HUES6 (cell line): ENCODE measurements around the gene CDH3.

ENCODE experiments used
- H3K27ac ChIP-seq: 2 replicates; pipeline ENCODE4 v1.7.0; 2013; ENCODE audit warnings: low read depth, mild to moderate bottlenecking, low read length, inconsistent platforms
- H3K27me3 ChIP-seq: 2 replicates; pipeline ENCODE4 v1.6.1; 2013; ENCODE audit warnings: low read length; ENCODE audit not compliant: control insufficient read depth, insufficient read depth
- H3K36me3 ChIP-seq: 2 replicates; pipeline ENCODE4 v1.6.1; 2013; ENCODE audit warnings: low read length; ENCODE audit not compliant: control insufficient read depth, insufficient read depth
- H3K4me1 ChIP-seq: 2 replicates; pipeline ENCODE4 v1.6.1; 2013; ENCODE audit warnings: low read length; ENCODE audit not compliant: control insufficient read depth, insufficient read depth
- H3K4me3 ChIP-seq: 2 replicates; pipeline ENCODE4 v1.5.1; 2013; ENCODE audit warnings: low read depth, low read length
- H3K9ac ChIP-seq: one replicate; pipeline ENCODE4 v1.6.1; 2013; ENCODE audit warnings: mild to moderate bottlenecking, low read length
- H3K9me3 ChIP-seq: 2 replicates; pipeline ENCODE4 v1.6.1; 2013; ENCODE audit warnings: low read depth, low read length; ENCODE audit not compliant: control insufficient read depth, insufficient read depth

CDH3 gene

DNA sequence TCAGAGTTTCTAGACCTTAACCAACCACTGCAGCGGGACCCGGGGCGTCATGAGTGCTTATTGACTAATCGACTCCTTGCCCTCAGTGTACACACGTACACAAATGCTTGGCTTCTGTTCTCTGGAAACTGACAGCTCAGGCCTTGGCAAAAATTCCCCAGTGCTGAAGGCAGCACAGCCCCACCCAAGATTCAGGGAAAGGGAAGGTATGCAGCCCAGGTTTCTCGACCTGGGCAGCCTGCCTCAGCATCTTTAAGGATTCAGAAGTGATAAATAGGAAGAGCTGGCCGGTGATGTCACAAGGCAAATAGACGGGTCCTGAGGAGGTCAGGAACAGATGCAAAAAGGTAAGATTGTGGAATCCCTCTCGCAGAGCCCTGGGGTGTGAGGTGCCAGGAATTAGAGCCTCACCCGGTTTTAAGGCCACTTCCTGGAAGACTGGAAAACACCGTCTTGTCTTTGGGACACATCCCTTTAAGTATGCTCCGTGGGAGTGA lies 9.0 kb upstream of the CDH3 start:
- Histone ChIP-seq H3K27me3 (no peaks in the 10 kb centered on the region), H3K9me3 (no peaks in the 10 kb centered on the region), H3K27ac (no peak overlapping the region), H3K4me1 (peaks cover 6% of the 10 kb centered on the region), H3K4me3 (no peak overlapping the region), H3K36me3 (no peaks in the 10 kb centered on the region), H3K9ac (no peak overlapping the region)

- no peak overlapping the region for H3K9ac ChIP-seq
- H3K4me3 ChIP-seq: no peak overlapping the region
- no peaks in the 10 kb centered on the region for H3K36me3 ChIP-seq
- peaks cover 10% of the 10 kb centered on the region for H3K4me1 ChIP-seq
- no peaks in the 10 kb centered on the region for H3K27me3 ChIP-seq
- H3K27ac ChIP-seq: no peak overlapping the region
- no peaks in the 10 kb centered on the region for H3K9me3 ChIP-seq
Measured at GRCh38 chr16:68636818-68637217, 8.3 kb upstream of the CDH3 start.

DNA sequence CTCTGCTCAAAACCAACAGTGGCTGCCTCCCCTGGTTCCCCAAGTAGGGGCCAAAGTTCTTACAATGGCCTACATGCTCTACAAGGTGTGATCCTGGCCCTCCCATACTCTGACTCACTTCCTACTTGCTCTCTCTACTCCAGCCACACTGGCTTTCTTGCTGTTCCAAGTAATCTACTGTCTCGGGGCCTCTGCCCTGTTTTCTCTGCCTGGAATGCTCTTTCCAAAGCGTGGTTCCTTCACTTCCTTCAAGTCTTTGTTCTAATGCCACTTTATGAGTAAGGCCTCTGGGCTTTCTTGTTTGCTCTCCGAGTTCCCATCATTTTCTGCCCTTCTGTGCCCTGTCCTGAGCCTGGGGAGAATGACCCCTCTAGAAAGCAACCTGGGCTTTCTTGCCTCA lies 4.1 kb upstream of the CDH3 start:
- Histone ChIP-seq H3K27ac (no peak overlapping the region), H3K36me3 (no peaks in the 10 kb centered on the region), H3K9me3 (no peaks in the 10 kb centered on the region), H3K4me3 (0 out of 2 replicates have a peak overlapping the region, but pooled peaks have one; percentile 8), H3K9ac (no peak overlapping the region), H3K27me3 (peaks cover 6% of the 10 kb centered on the region; the same call in 1 of the 2 replicates), H3K4me1 (peaks cover 21% of the 10 kb centered on the region)

DNA sequence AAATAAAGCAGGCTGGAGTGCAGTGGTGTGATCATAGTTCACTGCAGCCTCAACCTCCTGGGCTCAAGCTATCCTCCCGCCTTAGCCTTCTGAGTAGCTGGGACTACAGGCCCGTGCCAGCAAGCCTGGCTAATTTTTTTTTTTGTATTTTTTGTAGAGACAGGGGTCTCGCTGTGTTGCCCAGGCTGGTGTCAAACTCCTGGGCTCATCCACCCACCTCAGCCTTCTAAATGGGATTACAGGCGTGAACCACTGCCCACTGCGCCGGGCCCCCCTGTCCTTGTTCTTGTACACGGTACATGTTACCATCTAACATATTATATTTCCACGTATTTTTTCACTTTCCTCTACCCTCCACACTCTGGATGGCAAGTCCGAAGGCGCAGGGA lies 3.1 kb upstream of the CDH3 start:
- Histone ChIP-seq H3K27me3 (peaks cover 6% of the 10 kb centered on the region; the same call in 1 of the 2 replicates), H3K9ac (no peak overlapping the region)

DNA sequence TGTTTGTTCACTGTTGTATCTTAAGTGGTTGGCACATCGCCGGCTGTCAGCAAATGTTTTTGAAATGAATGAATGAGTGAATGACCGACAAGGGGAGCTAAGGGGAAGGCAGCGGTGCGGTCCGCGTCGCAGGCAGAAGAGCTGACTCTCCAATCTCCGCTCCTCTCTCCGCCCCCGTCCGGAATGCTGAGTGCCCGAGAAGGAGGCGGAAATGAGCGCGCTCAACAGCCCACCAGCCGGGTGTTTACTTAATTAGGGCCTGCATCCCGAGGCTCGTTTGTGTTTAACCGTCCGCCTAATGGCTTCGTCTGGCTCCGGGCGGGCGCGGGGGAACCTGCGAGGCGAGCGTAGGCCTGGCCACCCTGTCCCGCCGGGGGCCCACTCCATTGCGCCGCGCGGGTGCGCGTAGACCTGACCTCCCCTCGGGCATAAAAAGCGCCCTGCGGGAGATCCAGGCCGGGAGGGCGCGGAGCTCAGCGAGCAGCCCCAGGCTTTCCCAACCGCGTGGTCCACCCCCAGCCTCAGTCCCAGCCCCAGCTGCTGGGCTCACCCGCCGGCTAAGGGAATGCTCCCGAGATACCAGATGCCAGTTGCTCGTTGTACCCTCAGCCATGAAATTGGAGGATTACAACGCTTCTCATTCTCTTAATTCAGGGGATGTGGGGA lies 2.5 kb upstream of the CDH3 start:
- Histone ChIP-seq H3K27me3 (peaks cover 6% of the 10 kb centered on the region; the same call in 1 of the 2 replicates), H3K9ac (peak overlapping the region; percentile 74), H3K4me3 (peak overlapping the region; percentile 53), H3K4me1 (peaks cover 32% of the 10 kb centered on the region), H3K36me3 (no peaks in the 10 kb centered on the region), H3K9me3 (no peaks in the 10 kb centered on the region), H3K27ac (peak overlapping the region; percentile 72; the same call in 1 of the 2 replicates)

More for the DNA sequence above, 3.1 kb upstream of the CDH3 start:
- H3K4me3 ChIP-seq: peak overlapping the region; percentile 53
- H3K36me3 ChIP-seq: no peaks in the 10 kb centered on the region
- H3K27ac ChIP-seq: no peak overlapping the region
- no peaks in the 10 kb centered on the region for H3K9me3 ChIP-seq
- peaks cover 27% of the 10 kb centered on the region for H3K4me1 ChIP-seq

GRCh38 chr16:68643227-68643626 lies 1.9 kb upstream of the CDH3 start:
- H3K36me3 ChIP-seq: peaks cover 3% of the 10 kb centered on the region; the same call in 1 of the 2 replicates
- peaks cover 34% of the 10 kb centered on the region for H3K4me1 ChIP-seq
- no peak overlapping the region for H3K27ac ChIP-seq
- H3K9ac ChIP-seq: no peak overlapping the region
- no peaks in the 10 kb centered on the region for H3K9me3 ChIP-seq
- peak overlapping the region; percentile 53 for H3K4me3 ChIP-seq
- H3K27me3 ChIP-seq: peaks cover 6% of the 10 kb centered on the region; the same call in 1 of the 2 replicates

DNA sequence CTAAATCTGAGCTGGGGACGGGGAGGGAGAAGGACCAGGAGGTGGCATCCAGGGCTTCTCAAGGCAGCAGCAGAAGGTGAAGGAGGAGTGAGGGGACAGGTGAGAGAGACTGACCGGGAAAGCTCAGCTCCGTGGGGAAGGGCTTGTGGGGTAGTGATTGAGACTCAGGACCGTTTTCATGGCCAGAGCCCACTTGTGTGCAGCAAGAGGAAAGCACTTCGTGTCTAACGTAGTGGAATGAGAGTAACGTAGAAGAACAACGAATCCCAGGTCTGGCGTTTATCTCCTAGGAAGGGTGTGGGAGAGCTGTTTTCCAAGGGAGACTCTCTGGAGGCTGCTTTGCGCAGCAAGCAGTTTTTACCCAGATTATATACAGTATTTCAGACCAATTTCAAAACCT lies 1.3 kb upstream of the CDH3 start:
- Histone ChIP-seq H3K4me1 (peaks cover 34% of the 10 kb centered on the region), H3K27me3 (peaks cover 6% of the 10 kb centered on the region; the same call in 1 of the 2 replicates), H3K9me3 (no peaks in the 10 kb centered on the region), H3K36me3 (peaks cover 3% of the 10 kb centered on the region; the same call in 1 of the 2 replicates), H3K27ac (no peak overlapping the region), H3K4me3 (peak overlapping the region; percentile 77), H3K9ac (no peak overlapping the region)

DNA sequence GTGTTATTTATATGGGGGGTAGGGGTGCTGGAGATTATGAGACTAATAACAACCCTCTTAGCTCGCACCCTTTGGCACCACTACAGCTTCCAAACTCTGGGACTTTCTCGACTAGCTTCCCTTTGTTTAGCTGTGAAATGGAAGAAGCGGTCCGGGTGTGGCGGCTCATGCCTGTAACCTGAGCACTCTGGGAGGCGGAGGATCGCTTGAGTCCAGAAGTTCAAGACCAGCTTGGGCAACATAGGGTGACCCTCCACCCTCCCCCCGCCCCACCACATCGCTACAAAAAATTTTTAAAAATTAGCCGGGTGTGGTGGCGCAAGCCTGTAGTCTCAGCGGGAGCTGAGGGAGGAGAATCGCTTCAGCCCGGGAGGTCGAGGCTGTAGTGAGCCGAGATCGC lies 814 bp upstream of the CDH3 start:
- peak overlapping the region; percentile 77 for H3K4me3 ChIP-seq
- H3K27me3 ChIP-seq: peaks cover 6% of the 10 kb centered on the region; the same call in 1 of the 2 replicates
- no peaks in the 10 kb centered on the region for H3K9me3 ChIP-seq
- H3K36me3 ChIP-seq: peaks cover 3% of the 10 kb centered on the region; the same call in 1 of the 2 replicates
- H3K4me1 ChIP-seq: peaks cover 34% of the 10 kb centered on the region
- H3K27ac ChIP-seq: no peak overlapping the region; the same call in 1 of the 2 replicates
- H3K9ac ChIP-seq: peak overlapping the region; percentile 90

DNA sequence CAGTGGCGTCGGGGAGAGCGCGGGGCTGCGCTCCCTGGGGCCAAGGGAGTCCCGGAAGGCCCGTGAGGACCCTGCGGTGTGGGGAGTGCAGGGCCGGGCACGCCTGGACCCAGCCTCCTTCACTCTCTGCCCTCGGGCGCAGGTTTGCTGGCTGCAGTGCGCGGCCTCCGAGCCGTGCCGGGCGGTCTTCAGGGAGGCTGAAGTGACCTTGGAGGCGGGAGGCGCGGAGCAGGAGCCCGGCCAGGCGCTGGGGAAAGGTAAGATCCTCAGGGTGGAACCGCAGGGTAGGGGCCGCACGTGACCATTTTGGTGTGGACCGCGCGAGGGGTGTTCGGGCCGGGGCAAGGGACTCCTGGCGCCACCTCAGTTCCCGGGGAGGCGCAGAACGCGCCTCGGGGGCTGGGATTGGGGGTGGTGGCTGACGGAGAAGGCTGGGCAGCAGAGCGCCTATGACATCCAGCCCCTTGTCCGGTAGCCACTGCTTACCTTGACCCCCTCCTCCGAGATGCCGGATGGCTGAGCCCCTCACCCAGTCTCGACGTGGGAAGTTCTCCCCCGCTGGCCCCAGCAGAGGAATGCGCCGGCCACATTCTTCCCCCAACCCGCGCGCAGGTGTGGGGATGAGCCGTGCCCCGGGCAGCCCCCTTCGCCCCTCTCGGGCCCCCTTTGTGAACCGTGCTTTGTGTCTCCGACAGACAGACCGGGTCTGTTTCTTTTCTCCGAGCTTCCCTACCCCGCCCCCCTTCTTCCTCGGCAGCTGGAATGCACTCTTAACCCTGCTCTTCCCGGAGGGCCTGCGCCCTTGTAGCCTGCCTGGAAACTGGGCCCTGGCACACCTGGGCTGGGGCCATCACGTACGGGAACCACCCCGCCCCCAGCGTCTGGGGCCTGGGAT lies 631 bp downstream of the CDH3 start:
- Histone ChIP-seq H3K27me3 (peaks cover 6% of the 10 kb centered on the region; the same call in 1 of the 2 replicates), H3K9ac (peak overlapping the region; percentile 90), H3K36me3 (peaks cover 3% of the 10 kb centered on the region; the same call in 1 of the 2 replicates), H3K9me3 (no peaks in the 10 kb centered on the region), H3K4me3 (peak overlapping the region; percentile 77), H3K27ac (peak overlapping the region; percentile 75), H3K4me1 (peaks cover 31% of the 10 kb centered on the region)

DNA sequence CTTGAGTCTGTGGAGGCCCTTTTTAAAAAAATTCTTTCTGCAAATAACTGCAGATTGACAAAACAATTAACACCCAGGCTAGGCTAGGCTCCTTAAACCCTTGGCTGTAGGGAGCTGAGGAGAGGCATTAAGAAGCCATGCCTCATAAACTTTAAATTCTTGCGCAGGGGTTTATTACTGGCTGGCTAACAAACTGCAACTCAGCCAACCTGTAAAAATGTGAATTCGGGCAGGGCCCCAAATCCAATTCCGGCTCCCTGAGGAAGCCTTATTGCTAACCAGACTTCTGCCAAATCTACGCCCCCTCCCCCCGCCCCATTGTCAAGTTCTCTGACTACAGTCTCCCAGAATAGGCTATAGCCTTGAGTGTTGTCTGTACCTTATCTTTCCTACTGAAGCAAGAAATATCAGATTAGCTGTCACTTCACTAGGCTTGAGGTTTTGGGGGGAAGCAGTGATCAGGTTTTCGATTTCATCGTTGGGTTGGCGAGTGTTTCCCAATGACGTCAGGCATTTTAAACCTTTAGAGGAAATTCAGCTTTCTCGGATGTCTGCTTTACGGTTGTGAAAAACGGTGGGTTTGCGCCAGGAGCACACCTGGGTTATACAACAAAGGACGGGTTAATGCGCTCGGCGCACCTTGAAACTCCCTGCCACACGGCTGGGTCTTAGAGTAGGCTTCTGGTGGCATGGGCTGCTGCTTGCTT lies 2.0 kb downstream of the CDH3 start:
- H3K4me3 ChIP-seq: peak overlapping the region; percentile 77
- no peak overlapping the region for H3K9ac ChIP-seq
- H3K27me3 ChIP-seq: peaks cover 6% of the 10 kb centered on the region; the same call in 1 of the 2 replicates
- peaks cover 23% of the 10 kb centered on the region for H3K4me1 ChIP-seq
- H3K9me3 ChIP-seq: no peaks in the 10 kb centered on the region
- H3K36me3 ChIP-seq: peaks cover 6% of the 10 kb centered on the region; the same call in 1 of the 2 replicates
- no peak overlapping the region for H3K27ac ChIP-seq
